Esophagus (tissue), 2 donors: ENCODE data around the gene MOSPD2. TPM values are rescaled to one million over a fixed set of nuclear protein-coding genes. Genes with fewer than 3 reads are reported as not detected.

ENCODE experiments used
- H3K27ac ChIP-seq, 2 donors: one replicate each; pipeline ENCODE4 v1.5.1; 2013; ENCODE audit warnings: low read depth in 2 of 2, mild to moderate bottlenecking in 2 of 2, inconsistent platforms in 1 of 2, low read length in 1 of 2, moderate library complexity in 1 of 2
- H3K27me3 ChIP-seq, 2 donors: one replicate each; pipeline ENCODE4 v1.6.1; 2013; ENCODE audit warnings: low read length in 2 of 2, control low read depth in 1 of 2, mild to moderate bottlenecking in 1 of 2; ENCODE audit not compliant: insufficient read depth in 2 of 2, control insufficient read depth in 1 of 2
- H3K36me3 ChIP-seq, 2 donors: one replicate each; pipeline ENCODE4 v1.6.1; 2013; ENCODE audit warnings: low read length in 1 of 2; ENCODE audit not compliant: control insufficient read depth in 2 of 2, insufficient read depth in 2 of 2
- H3K4me1 ChIP-seq, 2 donors: one replicate each; pipeline ENCODE4 v1.6.1; 2013; ENCODE audit warnings: low read length in 1 of 2; ENCODE audit not compliant: control insufficient read depth in 2 of 2, insufficient read depth in 2 of 2
- H3K4me3 ChIP-seq, 2 donors: one replicate each; pipeline ENCODE4 v1.5.1; 2013; ENCODE audit warnings: low read length in 2 of 2, mild to moderate bottlenecking in 2 of 2, low read depth in 1 of 2, moderate library complexity in 1 of 2
- H3K9me3 ChIP-seq, 2 donors: one replicate each; pipeline ENCODE4 v1.6.1; 2013; ENCODE audit warnings: mild to moderate bottlenecking in 2 of 2, low read depth in 1 of 2, low read length in 1 of 2, moderate library complexity in 1 of 2; ENCODE audit not compliant: control insufficient read depth in 2 of 2, insufficient read depth in 1 of 2
- WGBS, 2 donors: extraction: QIAGEN DNeasy Blood & Tissue Kit; methylation state at CpG; one replicate each; pipeline ENCODE4 v1.1.7; 2013; 5-methylcytosine and 5-hydroxymethylcytosine counted together
- polyA plus RNA-seq, 2 donors: library from polyadenylated mRNA; stranded (reverse); fragments of 200-250 nt; gene quantifications; one replicate each; pipeline ENCODE4 v1.2.3, GENCODE V29; 2013
- donor health status: healthy with polysubstance abuse.
- donor health status: Bipolar disorder and iron deficiency.

The MOSPD2 gene
- polyA plus RNA-seq, result 1 to 10 TPM; 3.1 to 5.3 TPM

- WGBS, 2 donors, result 0 to 30% methylated on average over 67 to 78 of the region's 78 CpGs
Observed at GRCh38 chrX:14872851-14873675, at the start of gene MOSPD2, which contains the start of gene FANCB. Gene MOSPD2, plus strand, starts transcription at chrX:14873421. Its CDS starts 108 bp downstream, at chrX:14873529. Gene FANCB, minus strand, starts transcription at chrX:14873069. Its CDS starts 7,559 bp downstream, at chrX:14865510.

GRCh38 chrX:14825851-14826250 is 47.4 kb upstream of the MOSPD2 start:
- Histone ChIP-seq H3K4me1 (no peaks in the 10 kb centered on the region), H3K4me3 (no peak overlapping the region), H3K9me3 (no peaks in the 10 kb centered on the region), H3K27ac (no peak overlapping the region), H3K36me3 (no peaks in the 10 kb centered on the region), H3K27me3 (no peaks in the 10 kb centered on the region)

More at GRCh38 chrX:14872851-14873675, at the start of gene MOSPD2, which contains the start of gene FANCB:
- Histone ChIP-seq H3K27ac (peak within 1 kb of the TSS; percentile 68 to 69), H3K4me1 (no peaks in the 10 kb centered on the region), H3K27me3 (no peaks in the 10 kb centered on the region), H3K9me3 (no peaks in the 10 kb centered on the region), H3K4me3 (peak within 1 kb of the TSS; percentile 62), H3K36me3 (no peaks in the 10 kb centered on the region)

GRCh38 chrX:14826319-14826718 is 46.9 kb upstream of the MOSPD2 start:
- Histone ChIP-seq H3K27ac (no peak overlapping the region), H3K4me3 (no peak overlapping the region), H3K27me3 (no peaks in the 10 kb centered on the region), H3K9me3 (no peaks in the 10 kb centered on the region), H3K4me1 (no peaks in the 10 kb centered on the region), H3K36me3 (no peaks in the 10 kb centered on the region)
- WGBS, 2 donors, result 73 to 76% methylated on average over 3 of the region's 3 CpGs

- H3K4me3 ChIP-seq, result no peak overlapping the region
- no peaks in the 10 kb centered on the region for H3K36me3 ChIP-seq
- no peaks in the 10 kb centered on the region for H3K27me3 ChIP-seq
- H3K9me3 ChIP-seq, result no peaks in the 10 kb centered on the region
- no peaks in the 10 kb centered on the region for H3K4me1 ChIP-seq
- WGBS, 2 donors, result 70 to 99% methylated on average over 2 of the region's 2 CpGs
- H3K27ac ChIP-seq, result no peak overlapping the region
Observed at GRCh38 chrX:14829643-14830042, 43.6 kb upstream of the MOSPD2 start.

- Histone ChIP-seq H3K27ac (no peak overlapping the region), H3K36me3 (no peaks in the 10 kb centered on the region), H3K9me3 (no peaks in the 10 kb centered on the region), H3K27me3 (no peaks in the 10 kb centered on the region), H3K4me1 (no peaks in the 10 kb centered on the region), H3K4me3 (no peak overlapping the region)
- WGBS, 2 donors, result 63 to 74% methylated on average over 2 of the region's 2 CpGs
Observed at GRCh38 chrX:14832151-14832550, 41.1 kb upstream of the MOSPD2 start.

- H3K27ac ChIP-seq, result no peak overlapping the region
- H3K27me3 ChIP-seq, result no peaks in the 10 kb centered on the region
- H3K9me3 ChIP-seq, result no peaks in the 10 kb centered on the region
- H3K4me3 ChIP-seq, result no peak overlapping the region
- H3K36me3 ChIP-seq, result no peaks in the 10 kb centered on the region
- no peaks in the 10 kb centered on the region for H3K4me1 ChIP-seq
Observed at GRCh38 chrX:14832586-14832985, 40.6 kb upstream of the MOSPD2 start.

- Histone ChIP-seq H3K27ac (no peak overlapping the region), H3K27me3 (no peaks in the 10 kb centered on the region), H3K36me3 (no peaks in the 10 kb centered on the region), H3K4me1 (no peaks in the 10 kb centered on the region), H3K4me3 (no peak overlapping the region), H3K9me3 (no peaks in the 10 kb centered on the region)
- 86 to 93% methylated on average over 2 of the region's 2 CpGs for WGBS, 2 donors
Observed at GRCh38 chrX:14837155-14837554, 36.1 kb upstream of the MOSPD2 start.

GRCh38 chrX:14843666-14844065 is 29.6 kb upstream of the MOSPD2 start:
- no peak overlapping the region for H3K27ac ChIP-seq
- 89 to 93% methylated on average over 4 of the region's 4 CpGs for WGBS, 2 donors
- H3K9me3 ChIP-seq, result no peaks in the 10 kb centered on the region
- H3K36me3 ChIP-seq, result no peaks in the 10 kb centered on the region
- H3K4me1 ChIP-seq, result no peaks in the 10 kb centered on the region
- H3K27me3 ChIP-seq, result no peaks in the 10 kb centered on the region
- no peak overlapping the region for H3K4me3 ChIP-seq

GRCh38 chrX:14851526-14851925 is 21.7 kb upstream of the MOSPD2 start:
- WGBS, 2 donors, result 71 to 91% methylated on average over 3 of the region's 3 CpGs
- Histone ChIP-seq H3K27me3 (no peaks in the 10 kb centered on the region), H3K36me3 (no peaks in the 10 kb centered on the region), H3K9me3 (no peaks in the 10 kb centered on the region), H3K4me1 (no peaks in the 10 kb centered on the region), H3K4me3 (no peak overlapping the region), H3K27ac (no peak overlapping the region)

- no peak overlapping the region for H3K4me3 ChIP-seq
- no peaks in the 10 kb centered on the region for H3K9me3 ChIP-seq
- no peaks in the 10 kb centered on the region for H3K36me3 ChIP-seq
- H3K4me1 ChIP-seq, result no peaks in the 10 kb centered on the region
- no peaks in the 10 kb centered on the region for H3K27me3 ChIP-seq
- no peak overlapping the region for H3K27ac ChIP-seq
- WGBS, 2 donors, result 68 to 78% methylated on average over 1 of the region's 1 CpG
Observed at GRCh38 chrX:14864631-14865030, 8.6 kb upstream of the MOSPD2 start.
